GM12878 (cell line): Measurements from ENCODE around the gene SLC12A5. TPM values are rescaled to one million over a fixed set of nuclear protein-coding genes. Genes with fewer than 3 reads are reported as not detected.
A peak's percentile ranks its signal among the peaks of the same experiment; 100 is the strongest.

Source experiments
- ATAC-seq: fragments of 200-7000 bp; cut with Tn5 transposase; 3 replicates; pipeline ENCODE4 v1.9.1; 2020; ENCODE audit warnings: mild to moderate bottlenecking, moderate library complexity
- BruUV-seq: library from RNA; stranded (reverse); fragments of 400-500 nt; replicated peaks from 2 replicates; lab custom pipeline; 2021; lab: Mats Ljungman, UMichigan
- CTCF ChIA-PET: fragments of 300-600 bp; sonication (Branson Sonifier 250); formaldehyde crosslinking; extraction: SDS; loops from one replicate; lab custom pipeline; 2021; ENCODE audit warnings: inconsistent platforms; lab: Yijun Ruan, JAX
- POLR2A ChIA-PET: fragments of 350-600 bp; formaldehyde crosslinking; extraction: SDS; loops from one replicate; lab custom pipeline; 2021; ENCODE audit warnings: inconsistent platforms; lab: Charles Lee
- RAD21 ChIA-PET: fragments of 300-600 bp; sonication (Branson Sonifier 250); formaldehyde crosslinking; loops from one replicate; lab custom pipeline; 2023; ENCODE audit warnings: antibody characterized with exemption; ENCODE audit not compliant: unreplicated experiment; lab: Charles Lee
- SMC1A ChIA-PET: fragments of 300-600 bp; sonication (Branson Sonifier 250); formaldehyde crosslinking; loops from one replicate; lab custom pipeline; 2023; ENCODE audit not compliant: unreplicated experiment, uncharacterized antibody; lab: Charles Lee
- DNase-seq: peaks from one replicate; pipeline ENCODE4 v3.0.0-alpha.2; 2011; ENCODE audit warnings: low read depth, low spot score
- FAIRE-seq: peaks from 3 replicates; lab custom pipeline; 2011; peaks lifted over from hg19 to GRCh38; lab: Jason Lieb, UNC
- H2AFZ ChIP-seq: 2 replicates; pipeline ENCODE4 v1.6.0; 2011; ENCODE audit warnings: low read depth, low read length, control low read depth; ENCODE audit not compliant: control insufficient read depth
- H3K27ac ChIP-seq: 2 replicates; pipeline ENCODE4 v1.5.1; 2011; ENCODE audit warnings: control low read depth; ENCODE audit not compliant: control insufficient read depth, insufficient read depth
- H3K27me3 ChIP-seq, 2 experiments: replicated peaks in 1 of 2; 2 replicates each; pipeline versions ENCODE4 v1.6.0 to v1.6.1; 2011; ENCODE audit warnings: low read length in 1 of 2; ENCODE audit not compliant: control insufficient read depth in 2 of 2, insufficient read depth in 2 of 2
- H3K36me3 ChIP-seq, 2 experiments: 2 replicates each; pipeline ENCODE4 v1.5.1; 2011; ENCODE audit warnings: low read length in 1 of 2; ENCODE audit not compliant: control insufficient read depth in 2 of 2, insufficient read depth in 2 of 2
- H3K4me1 ChIP-seq: 2 replicates; pipeline ENCODE4 v1.6.1; 2011; ENCODE audit warnings: mild to moderate bottlenecking, low read length, moderate library complexity, mixed read lengths; ENCODE audit not compliant: control insufficient read depth, insufficient read depth
- H3K4me2 ChIP-seq: 2 replicates; pipeline ENCODE4 v1.6.0; 2011; ENCODE audit warnings: control low read depth; ENCODE audit not compliant: control insufficient read depth, insufficient read depth
- H3K4me3 ChIP-seq: fragments of 200-600 bp; sonication (generic); 2 replicates; pipeline ENCODE4 v1.5.1; 2016
- H3K79me2 ChIP-seq: 2 replicates; pipeline ENCODE4 v1.6.0; 2011; ENCODE audit warnings: low read length; ENCODE audit not compliant: control insufficient read depth, insufficient read depth
- H3K9ac ChIP-seq: 2 replicates; pipeline ENCODE4 v1.8.0; 2011; ENCODE audit warnings: low read length, control low read depth, mixed read lengths; ENCODE audit not compliant: control insufficient read depth, insufficient read depth
- H3K9me3 ChIP-seq: replicated peaks from 3 replicates; pipeline ENCODE4 v1.5.1; 2011; ENCODE audit warnings: mild to moderate bottlenecking, low read length; ENCODE audit not compliant: control insufficient read depth, insufficient read depth
- H4K20me1 ChIP-seq: 2 replicates; pipeline ENCODE4 v1.6.0; 2011; ENCODE audit not compliant: control insufficient read depth, insufficient read depth
- CHD1 ChIP-seq: IDR thresholded peaks from 2 replicates; pipeline ENCODE4 v1.6.1; 2012; ENCODE audit warnings: low read depth, low read length, improper control_type of control experiment
- ETV6 ChIP-seq, 2 experiments: fragments of 450-650 bp in 1 of 2; IDR thresholded peaks in 1 of 2; conservative IDR thresholded peaks in 1 of 2; 2 replicates each; pipeline ENCODE4 v1.6.1; 2014; ENCODE audit warnings: antibody characterized with exemption in 1 of 2, borderline replicate concordance in 1 of 2, low read depth in 1 of 2, mild to moderate bottlenecking in 1 of 2, moderate library complexity in 1 of 2
- FOXK2 ChIP-seq: fragments of 450-650 bp; IDR thresholded peaks from 2 replicates; pipeline ENCODE4 v1.6.1; 2017; ENCODE audit warnings: mild to moderate bottlenecking, moderate library complexity
- GATAD2B ChIP-seq: fragments of 450-650 bp; conservative IDR thresholded peaks from 2 replicates; pipeline ENCODE4 v1.6.1; 2017; ENCODE audit warnings: low read depth, mild to moderate bottlenecking, moderate library complexity
- NR2F1 ChIP-seq: fragments of 450-650 bp; conservative IDR thresholded peaks from 2 replicates; pipeline ENCODE4 v1.6.1; 2017; ENCODE audit warnings: mild to moderate bottlenecking
- RELA ChIP-seq: fragments of 450-650 bp; IDR thresholded peaks from 2 replicates; pipeline ENCODE4 v1.8.0; 2014; ENCODE audit warnings: borderline replicate concordance; ENCODE audit not compliant: partially characterized antibody
- SMAD5 ChIP-seq: IDR thresholded peaks from 2 replicates; pipeline ENCODE4 v1.6.1; 2016; ENCODE audit warnings: antibody characterized with exemption, low read depth
- ZBED1 ChIP-seq: IDR thresholded peaks from 2 replicates; pipeline ENCODE4 v1.6.1; 2016; ENCODE audit warnings: borderline replicate concordance
- ZNF24 ChIP-seq: fragments of 450-650 bp; IDR thresholded peaks from 2 replicates; pipeline ENCODE4 v1.6.1; 2017; ENCODE audit warnings: antibody characterized with exemption, mild to moderate bottlenecking
- ZNF592 ChIP-seq: fragments of 450-650 bp; IDR thresholded peaks from 2 replicates; pipeline ENCODE4 v1.6.1; 2017; ENCODE audit warnings: mild to moderate bottlenecking, moderate library complexity
- WGBS: methylation state at CpG from one replicate; pipeline ENCODE4 v1.1.6; 2016; ENCODE audit warnings: low lambda C conversion rate; ENCODE audit not compliant: insufficient replicate concordance, insufficient coverage; ENCODE audit errors: missing lambda C conversion rate; 5-methylcytosine and 5-hydroxymethylcytosine counted together
- in situ Hi-C: fragments of 300-500 bp; cut with MboI; formaldehyde crosslinking; loops from 9 replicates; pipeline ENCODE4 v1.14.3; 2018; ENCODE audit warnings: mixed read lengths
- intact Hi-C: fragments of 100-400 bp; cut with micrococcal nuclease; formaldehyde crosslinking; loops from one replicate; pipeline ENCODE4 v1.14.2; 2022; ENCODE audit not compliant: unreplicated experiment
- polyA plus RNA-seq, 11 experiments: library from polyadenylated mRNA; depleted of rRNA in 4 of 11; unstranded in 6 of 11; stranded (reverse) in 5 of 11; fragments of >200 nt; fragmentation: Nextera tagmentation in 4 of 11; fragmentation: Illumina TruSeq in 1 of 11; extraction: Ambion mirVana in 4 of 11; extraction: Trizol in 1 of 11; gene quantifications; 1 replicate in 1 of 11; 2 replicates in 10 of 11; pipeline versions ENCODE4 v1.2.1 to v1.2.3, GENCODE V29; 2011 to 2016; ENCODE audit warnings: inconsistent platforms in 2 of 11, missing spikeins in 2 of 11, low read depth in 1 of 11
- total RNA-seq, 4 experiments: library from RNA; depleted of rRNA in 3 of 4; stranded (reverse); fragments of >200 nt in 3 of 4; fragmentation: Illumina TruSeq in 1 of 4; extraction: Trizol in 1 of 4; gene quantifications; 2 replicates each; pipeline versions ENCODE4 v1.2.1 to v1.2.3, GENCODE V29; 2013 to 2021
- TF ChIP-seq, protein P1 (sequence below): IDR thresholded peaks from 2 replicates; pipeline ENCODE4 v1.6.1; 2012; ENCODE audit warnings: low read depth, low read length, improper control_type of control experiment
- TF ChIP-seq, protein P2 (sequence below): IDR thresholded peaks from 2 replicates; pipeline ENCODE4 v1.6.1; 2012; ENCODE audit warnings: mild to moderate bottlenecking, low read depth, low read length

SLC12A5 gene
- total and polyA plus RNA-seq, 10 of the 15 experiments (the other 5 are each of a cell fraction or from before 2014, with no cell fraction given): 0.26 to 2.7 (median 1.2) TPM

GRCh38 chr20:46089417-46090388 lies 60.7 kb downstream of the SLC12A5 start, which contains the start of gene NCOA5:
TSS of gene NCOA5 (minus strand) at chr20:46089962. CDS start at chr20:46079424, 10,538 bp downstream.
- no TSS peak for BruUV-seq
- WGBS: 2% methylated on average over 90 of the region's 100 CpGs
- TF ChIP-seq FOXK2 (peak; percentile 80), NR2F1 (peak; percentile 87), ETV6 (conservative IDR thresholded peaks at IDR 0.05 in 1 of 2, IDR thresholded peaks at IDR 0.05 in 1 of 2; ENCODE audit: borderline replicate concordance in 1 of 2, low read depth in 1 of 2) (no peak), CHD1 (no peak; the same call in 1 of the 2 replicates), ZBED1 (no peak), ZNF24 (peak; percentile 78), ZNF592 (peak; percentile 82; the same call in 1 of the 2 replicates), GATAD2B (peak; percentile 95), RELA (peak; percentile 71), SMAD5 (peak; percentile 78)
- TF ChIP-seq, protein P1, sequence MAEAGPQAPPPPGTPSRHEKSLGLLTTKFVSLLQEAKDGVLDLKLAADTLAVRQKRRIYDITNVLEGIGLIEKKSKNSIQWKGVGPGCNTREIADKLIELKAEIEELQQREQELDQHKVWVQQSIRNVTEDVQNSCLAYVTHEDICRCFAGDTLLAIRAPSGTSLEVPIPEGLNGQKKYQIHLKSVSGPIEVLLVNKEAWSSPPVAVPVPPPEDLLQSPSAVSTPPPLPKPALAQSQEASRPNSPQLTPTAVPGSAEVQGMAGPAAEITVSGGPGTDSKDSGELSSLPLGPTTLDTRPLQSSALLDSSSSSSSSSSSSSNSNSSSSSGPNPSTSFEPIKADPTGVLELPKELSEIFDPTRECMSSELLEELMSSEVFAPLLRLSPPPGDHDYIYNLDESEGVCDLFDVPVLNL: 0 out of 2 replicates have a peak, but pooled peaks have one; percentile 26
- TF ChIP-seq, protein P2, sequence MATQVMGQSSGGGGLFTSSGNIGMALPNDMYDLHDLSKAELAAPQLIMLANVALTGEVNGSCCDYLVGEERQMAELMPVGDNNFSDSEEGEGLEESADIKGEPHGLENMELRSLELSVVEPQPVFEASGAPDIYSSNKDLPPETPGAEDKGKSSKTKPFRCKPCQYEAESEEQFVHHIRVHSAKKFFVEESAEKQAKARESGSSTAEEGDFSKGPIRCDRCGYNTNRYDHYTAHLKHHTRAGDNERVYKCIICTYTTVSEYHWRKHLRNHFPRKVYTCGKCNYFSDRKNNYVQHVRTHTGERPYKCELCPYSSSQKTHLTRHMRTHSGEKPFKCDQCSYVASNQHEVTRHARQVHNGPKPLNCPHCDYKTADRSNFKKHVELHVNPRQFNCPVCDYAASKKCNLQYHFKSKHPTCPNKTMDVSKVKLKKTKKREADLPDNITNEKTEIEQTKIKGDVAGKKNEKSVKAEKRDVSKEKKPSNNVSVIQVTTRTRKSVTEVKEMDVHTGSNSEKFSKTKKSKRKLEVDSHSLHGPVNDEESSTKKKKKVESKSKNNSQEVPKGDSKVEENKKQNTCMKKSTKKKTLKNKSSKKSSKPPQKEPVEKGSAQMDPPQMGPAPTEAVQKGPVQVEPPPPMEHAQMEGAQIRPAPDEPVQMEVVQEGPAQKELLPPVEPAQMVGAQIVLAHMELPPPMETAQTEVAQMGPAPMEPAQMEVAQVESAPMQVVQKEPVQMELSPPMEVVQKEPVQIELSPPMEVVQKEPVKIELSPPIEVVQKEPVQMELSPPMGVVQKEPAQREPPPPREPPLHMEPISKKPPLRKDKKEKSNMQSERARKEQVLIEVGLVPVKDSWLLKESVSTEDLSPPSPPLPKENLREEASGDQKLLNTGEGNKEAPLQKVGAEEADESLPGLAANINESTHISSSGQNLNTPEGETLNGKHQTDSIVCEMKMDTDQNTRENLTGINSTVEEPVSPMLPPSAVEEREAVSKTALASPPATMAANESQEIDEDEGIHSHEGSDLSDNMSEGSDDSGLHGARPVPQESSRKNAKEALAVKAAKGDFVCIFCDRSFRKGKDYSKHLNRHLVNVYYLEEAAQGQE: no peak

More at GRCh38 chr20:46089417-46090388, 60.7 kb downstream of the SLC12A5 start, which contains the start of gene NCOA5:
- intact Hi-C loops (loop anchor here (5.0 kb wide), 1 partner anchor 117 kb away; the partner anchor contains the start of gene ZNF335), in situ Hi-C loops (no loop called here)
- peak within 1 kb of the TSS; percentile 85 for H3K4me2 ChIP-seq
- peaks cover 3% of the 10 kb centered on the region; the same call in 1 of the 2 replicates for H3K4me1 ChIP-seq
- ChIA-PET POLR2A (interaction anchor here (1.4 to 1.8 kb wide), 3 partner anchors 11 to 30 kb away, joined by 5 to 8 read pairs (median 6); no protein-coding TSS in a partner anchor), SMC1A (interaction anchor here (1.1 to 2.3 kb wide), 3 partner anchors 10 to 75 kb away, joined by 5 to 14 read pairs (median 9); no protein-coding TSS in a partner anchor), RAD21 (interaction anchor here (2.0 kb wide), 1 partner anchor 31 kb away, joined by 9 read pairs; no protein-coding TSS in a partner anchor), CTCF (interaction anchor here (0.7 to 3.3 kb wide), 8 partner anchors 12 to 103 kb away, joined by 3 to 18 read pairs (median 5); partner anchors contain the start of gene CD40)
- peak within 1 kb of the TSS; percentile 80 for H3K4me3 ChIP-seq
- ATAC-seq (peak; percentile 91), FAIRE-seq (no peak), DNase-seq (peak; percentile 84)
- peak within 1 kb of the TSS; percentile 85 for H2AFZ ChIP-seq
- no peaks in the 10 kb centered on the region for H3K27me3 ChIP-seq
- peak within 1 kb of the TSS; percentile 94 for H3K27ac ChIP-seq
- peaks cover 50% of the 10 kb centered on the region for H3K79me2 ChIP-seq
- H4K20me1 ChIP-seq: peaks cover 3% of the 10 kb centered on the region
- no peaks in the 10 kb centered on the region for H3K9me3 ChIP-seq
- H3K9ac ChIP-seq: peak within 1 kb of the TSS; percentile 75
- no peaks in the 10 kb centered on the region for H3K36me3 ChIP-seq
